Gastrocnemius medialis (tissue), 4 donors: Measurements from ENCODE around the gene SLC16A7. TPM values are rescaled to one million over a fixed set of nuclear protein-coding genes. Genes with fewer than 3 reads are reported as not detected.
"Not testable (repeated sequence)": the region's sequence is repeated elsewhere in the genome, so short reads cannot be mapped to it uniquely, and the experiment has no call there.

Experiments
- ATAC-seq, 2 donors: fragments of 150-250 bp; one replicate each; pipeline ENCODE4 v1.9.1; 2016
- DNase-seq, 2 donors: peaks; one replicate each; pipeline ENCODE4 v3.0.0-alpha.2; 2019
- H3K27ac ChIP-seq, 4 donors: fragments of 200-600 bp; sonication (generic); 1 replicate in 1 of 4; 2 replicates in 3 of 4; pipeline ENCODE4 v1.5.1; 2016 to 2018; ENCODE audit warnings: mild to moderate bottlenecking in 2 of 4, moderate library complexity in 1 of 4
- H3K27me3 ChIP-seq, 3 donors: fragments of 200-600 bp; sonication (generic) in 2 of 3; 1 replicate in 1 of 3; 2 replicates in 2 of 3; pipeline versions ENCODE4 v1.5.1 to v1.6.0; 2016 to 2019; ENCODE audit warnings: mild to moderate bottlenecking in 1 of 3, moderate library complexity in 1 of 3
- H3K36me3 ChIP-seq, 2 donors: fragments of 200-600 bp; sonication (generic) in 1 of 2; one replicate each; pipeline ENCODE4 v1.5.1; 2017 to 2018
- H3K4me1 ChIP-seq, 2 donors: fragments of 200-600 bp; sonication (generic) in 1 of 2; one replicate each; pipeline ENCODE4 v1.5.1; 2016 to 2017; ENCODE audit warnings: mild to moderate bottlenecking in 2 of 2
- H3K4me3 ChIP-seq, 4 donors: fragments of 200-600 bp; sonication (generic) in 3 of 4; 1 replicate in 1 of 4; 2 replicates in 3 of 4; pipeline ENCODE4 v1.5.1; 2016 to 2019; ENCODE audit warnings: mild to moderate bottlenecking in 2 of 4
- H3K9me3 ChIP-seq, 3 donors: fragments of 200-600 bp; sonication (generic) in 2 of 3; 1 replicate in 1 of 3; 2 replicates in 2 of 3; pipeline ENCODE4 v1.5.1; 2016 to 2019
- POLR2A ChIP-seq, 2 donors: fragments of 450-650 bp; IDR thresholded peaks; one replicate each; pipeline ENCODE4 v1.6.1; 2017; ENCODE audit warnings: antibody characterized with exemption in 2 of 2, mild to moderate bottlenecking in 2 of 2, moderate library complexity in 2 of 2
- in situ Hi-C, 4 donors: fragments of 200-750 bp; cut with MboI; loops; one replicate each; pipeline versions ENCODE4 v1.15.0 to v1.8.0; 2017; ENCODE audit warnings: low sequenced_read_pairs in 4 of 4
- intact Hi-C: fragments of 100-400 bp; cut with DNase I; formaldehyde crosslinking; loops from one replicate; pipeline ENCODE4 v1.15.1; 2023; ENCODE audit warnings: low total_unique reads
- total RNA-seq, 4 donors: library from RNA; depleted of rRNA; stranded (reverse); fragments of >200 nt; gene quantifications; one replicate each; pipeline versions ENCODE4 v1.1.0 to v1.2.3, GENCODE V29; 2016
- TF ChIP-seq, protein P1 (sequence below), 5 experiments: fragments of 450-650 bp in 3 of 5; fragments of 200-600 bp in 2 of 5; sonication (generic) in 2 of 5; IDR thresholded peaks in 4 of 5; conservative IDR thresholded peaks in 1 of 5; 1 replicate in 4 of 5; 2 replicates in 1 of 5; pipeline ENCODE4 v1.5.1; 2016 to 2019; ENCODE audit warnings: antibody characterized with exemption in 5 of 5, mild to moderate bottlenecking in 3 of 5, moderate library complexity in 3 of 5

The SLC16A7 gene
- total RNA-seq, 4 donors from 2014 or later = 3.8 to 10.3 (median 6.7) TPM

DNA sequence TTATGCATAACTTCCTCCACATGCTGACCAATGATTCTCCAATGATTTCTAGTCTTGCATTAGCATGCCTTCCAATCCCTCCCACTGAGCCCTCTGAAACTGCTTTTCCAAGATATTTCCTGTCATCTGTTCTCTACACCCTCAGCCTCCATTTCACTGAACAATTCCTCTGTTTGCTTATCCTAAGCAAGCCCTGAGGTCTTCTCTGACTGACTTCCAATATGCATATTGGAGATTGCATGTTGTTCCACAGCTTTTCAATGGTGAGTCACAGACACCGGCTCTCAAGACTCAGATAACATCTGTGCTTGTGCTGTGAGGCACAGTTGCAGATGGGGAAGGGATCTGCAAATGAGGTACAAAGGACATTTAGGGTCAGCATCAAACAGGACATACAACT lies 141.0 kb downstream of the SLC16A7 start:
- Histone ChIP-seq H3K4me3 (no peak overlapping the region), H3K9me3 (no peaks in the 10 kb centered on the region), H3K36me3 (no peaks in the 10 kb centered on the region), H3K27ac (no peak overlapping the region), H3K27me3 (no peaks in the 10 kb centered on the region), H3K4me1 (no peaks in the 10 kb centered on the region)
- in situ Hi-C loops (no loop called here), intact Hi-C loops (no loop called here)
- no peak for ATAC-seq
- no peak for DNase-seq
- no peak for TF ChIP-seq POLR2A (IDR thresholded peaks at IDR 0.05)
- TF ChIP-seq, protein P1, sequence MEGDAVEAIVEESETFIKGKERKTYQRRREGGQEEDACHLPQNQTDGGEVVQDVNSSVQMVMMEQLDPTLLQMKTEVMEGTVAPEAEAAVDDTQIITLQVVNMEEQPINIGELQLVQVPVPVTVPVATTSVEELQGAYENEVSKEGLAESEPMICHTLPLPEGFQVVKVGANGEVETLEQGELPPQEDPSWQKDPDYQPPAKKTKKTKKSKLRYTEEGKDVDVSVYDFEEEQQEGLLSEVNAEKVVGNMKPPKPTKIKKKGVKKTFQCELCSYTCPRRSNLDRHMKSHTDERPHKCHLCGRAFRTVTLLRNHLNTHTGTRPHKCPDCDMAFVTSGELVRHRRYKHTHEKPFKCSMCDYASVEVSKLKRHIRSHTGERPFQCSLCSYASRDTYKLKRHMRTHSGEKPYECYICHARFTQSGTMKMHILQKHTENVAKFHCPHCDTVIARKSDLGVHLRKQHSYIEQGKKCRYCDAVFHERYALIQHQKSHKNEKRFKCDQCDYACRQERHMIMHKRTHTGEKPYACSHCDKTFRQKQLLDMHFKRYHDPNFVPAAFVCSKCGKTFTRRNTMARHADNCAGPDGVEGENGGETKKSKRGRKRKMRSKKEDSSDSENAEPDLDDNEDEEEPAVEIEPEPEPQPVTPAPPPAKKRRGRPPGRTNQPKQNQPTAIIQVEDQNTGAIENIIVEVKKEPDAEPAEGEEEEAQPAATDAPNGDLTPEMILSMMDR (IDR thresholded peaks at IDR 0.05 in 4 of 5, conservative IDR thresholded peaks at IDR 0.05 in 1 of 5) = no peak

GRCh38 chr12:59737725-59738463 lies 142.1 kb downstream of the SLC16A7 start:
- H3K36me3 ChIP-seq = no peaks in the 10 kb centered on the region
- H3K27me3 ChIP-seq = no peaks in the 10 kb centered on the region
- DNase-seq = no peak
- intact Hi-C loops = no loop called here
- no peak for ATAC-seq
- TF ChIP-seq POLR2A (IDR thresholded peaks at IDR 0.05) = no peak
- TF ChIP-seq, protein P1 (IDR thresholded peaks at IDR 0.05 in 4 of 5, conservative IDR thresholded peaks at IDR 0.05 in 1 of 5) = no peak
- H3K4me1 ChIP-seq = no peaks in the 10 kb centered on the region
- H3K4me3 ChIP-seq = no peak overlapping the region
- no peak overlapping the region for H3K27ac ChIP-seq
- no peaks in the 10 kb centered on the region for H3K9me3 ChIP-seq
- in situ Hi-C loops = no loop called here

DNA sequence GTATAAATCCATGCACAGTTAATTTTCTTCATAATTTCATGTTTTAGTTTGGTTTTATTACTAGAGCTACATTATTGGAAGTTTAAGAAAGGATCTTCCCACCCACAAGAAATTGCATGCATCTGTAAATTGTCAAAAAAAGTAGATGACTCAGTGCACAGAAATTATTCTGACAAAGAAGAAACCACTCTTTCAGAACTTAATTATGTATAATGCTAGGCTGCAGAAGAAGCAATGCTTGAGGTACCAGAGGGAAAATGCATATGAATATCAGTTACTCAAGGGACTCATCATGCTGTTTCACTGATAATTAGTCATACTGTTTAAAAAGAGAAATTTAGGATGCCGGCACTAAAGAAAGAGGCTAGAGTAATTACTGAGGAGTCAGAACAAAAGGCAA lies 147.0 kb downstream of the SLC16A7 start:
- no peaks in the 10 kb centered on the region for H3K4me1 ChIP-seq
- no peaks in the 10 kb centered on the region for H3K9me3 ChIP-seq
- H3K27ac ChIP-seq = no peak overlapping the region
- TF ChIP-seq, protein P1 (IDR thresholded peaks at IDR 0.05 in 4 of 5, conservative IDR thresholded peaks at IDR 0.05 in 1 of 5) = no peak
- no peak for TF ChIP-seq POLR2A (IDR thresholded peaks at IDR 0.05)
- in situ Hi-C loops = no loop called here
- H3K36me3 ChIP-seq = no peaks in the 10 kb centered on the region
- intact Hi-C loops = no loop called here
- no peak overlapping the region for H3K4me3 ChIP-seq
- no peak for DNase-seq
- no peaks in the 10 kb centered on the region for H3K27me3 ChIP-seq
- ATAC-seq = no peak

DNA sequence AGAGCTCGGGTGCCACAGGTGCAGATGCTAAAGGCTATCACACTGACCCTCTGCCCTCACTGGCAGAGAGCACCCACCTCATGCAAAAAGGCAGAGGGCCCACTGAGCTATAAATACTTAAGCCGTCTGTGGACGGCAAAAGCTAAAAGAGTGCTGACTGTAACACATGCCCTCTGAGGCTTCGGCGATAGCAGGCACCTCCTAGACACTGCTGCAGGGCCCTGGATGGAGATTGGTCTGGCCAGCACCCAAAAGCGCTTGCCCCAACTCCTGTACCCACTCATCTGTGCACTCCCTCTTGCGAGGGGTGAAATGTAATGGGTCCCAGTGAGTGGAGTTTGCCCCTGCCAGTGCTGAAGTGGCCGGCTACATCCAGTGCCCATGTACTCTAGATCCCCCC lies 148.7 kb downstream of the SLC16A7 start:
- Histone ChIP-seq H3K27ac (no peak overlapping the region), H3K4me3 (no peak overlapping the region), H3K27me3 (no peaks in the 10 kb centered on the region), H3K36me3 (no peaks in the 10 kb centered on the region), H3K4me1 (no peaks in the 10 kb centered on the region), H3K9me3 (no peaks in the 10 kb centered on the region)
- TF ChIP-seq, protein P1 (IDR thresholded peaks at IDR 0.05 in 4 of 5, conservative IDR thresholded peaks at IDR 0.05 in 1 of 5) = no peak
- no peak for TF ChIP-seq POLR2A (IDR thresholded peaks at IDR 0.05)
- DNase-seq = no peak
- intact Hi-C loops = no loop called here
- ATAC-seq = no peak
- in situ Hi-C loops = no loop called here

DNA sequence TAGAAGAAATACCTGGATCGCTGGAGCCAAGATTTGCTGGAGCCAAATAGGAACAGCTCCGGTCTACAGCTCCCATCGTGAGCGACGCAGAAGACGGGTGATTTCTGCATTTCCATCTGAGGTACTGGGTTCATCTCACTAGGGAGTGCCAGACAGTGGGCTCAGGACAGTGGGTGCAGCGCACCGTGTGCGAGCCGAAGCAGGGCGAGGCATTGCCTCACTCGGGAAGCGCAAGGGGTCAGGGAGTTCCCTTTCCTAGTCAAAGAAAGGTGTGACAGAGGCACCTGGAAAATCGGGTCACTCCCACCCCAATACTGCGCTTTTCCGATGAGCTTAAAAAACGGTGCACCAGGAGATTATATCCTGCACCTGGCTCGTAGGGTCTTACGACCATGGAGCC lies 155.3 kb downstream of the SLC16A7 start:
- H3K4me3 ChIP-seq, ATAC-seq, H3K4me1 ChIP-seq, DNase-seq, intact Hi-C loops, H3K27me3 ChIP-seq, H3K36me3 ChIP-seq, H3K27ac ChIP-seq, H3K9me3 ChIP-seq, in situ Hi-C loops: not testable (repeated sequence)
